NCI-H82 (cell line): ENCODE measurements around the gene SDS.
A peak's percentile ranks its signal among the peaks of the same experiment; 100 is the strongest.

ENCODE experiments used
- DNase-seq: peaks from one replicate; lab custom pipeline; 2025; lab: John Stamatoyannopoulos, UW

The SDS gene

DNA sequence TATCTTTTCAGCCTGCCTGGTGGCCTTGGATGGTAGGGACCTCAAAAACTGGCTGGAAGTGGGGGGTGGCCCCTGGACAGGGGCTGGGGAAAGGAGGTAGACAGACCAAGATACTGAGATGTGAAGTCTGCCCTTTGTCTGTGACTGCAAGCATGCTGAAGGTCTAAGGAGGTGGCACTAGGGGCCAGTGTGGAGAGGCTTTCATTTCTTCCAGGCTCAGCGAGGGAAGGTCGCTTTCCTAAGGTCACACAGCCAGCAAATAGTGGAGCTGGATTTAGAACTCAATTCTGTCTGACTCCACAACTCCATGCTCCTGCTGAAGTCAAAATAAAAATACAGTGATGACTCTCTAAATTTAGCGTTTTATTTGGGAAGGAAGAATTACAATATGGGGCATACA is 56.6 kb downstream of the SDS start:
- peak; percentile 19 for DNase-seq

DNA sequence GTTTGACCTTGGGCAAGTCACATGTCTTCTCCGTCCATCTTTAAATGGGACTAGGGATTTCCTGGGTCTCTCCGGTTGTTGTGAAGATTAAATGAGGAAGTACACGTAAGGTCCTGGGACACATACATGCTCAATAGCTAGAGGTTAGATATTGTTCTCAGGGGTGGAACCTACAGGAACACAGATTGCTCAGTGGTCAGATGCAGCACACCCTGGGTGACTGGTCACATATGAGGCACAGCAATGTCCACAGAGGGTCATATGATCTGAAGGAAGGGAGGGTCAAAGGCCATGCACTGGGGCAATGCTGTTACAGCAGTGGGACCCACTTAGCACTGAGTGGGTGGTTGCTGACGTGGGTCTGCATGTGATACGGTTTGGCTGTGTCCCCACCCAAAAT is 57.3 kb downstream of the SDS start:
- DNase-seq: no peak

DNA sequence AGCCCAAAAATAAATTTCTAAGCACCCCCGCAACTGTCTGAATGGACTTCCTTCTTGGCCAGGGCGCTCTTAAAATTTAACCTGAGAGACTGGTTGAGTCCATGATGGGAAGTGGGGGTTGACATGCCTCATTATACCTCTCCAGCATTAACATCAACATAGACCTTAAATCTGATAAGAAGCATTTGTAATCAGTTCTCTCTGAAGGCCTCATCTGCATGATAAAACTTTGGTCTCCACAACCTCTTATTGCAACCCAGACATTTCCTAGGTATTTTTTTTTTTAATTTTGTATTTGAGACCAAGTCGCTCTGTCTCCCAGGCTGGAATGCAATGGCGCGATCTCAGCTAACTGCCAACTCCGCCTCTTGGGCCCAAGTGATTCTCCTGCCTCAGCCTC is 58.4 kb downstream of the SDS start:
- DNase-seq: no peak
